Peyer's patch (tissue), 4 donors: Measurements from ENCODE around the gene GARIN5A. TPM values are rescaled to one million over a fixed set of nuclear protein-coding genes. Genes with fewer than 3 reads are reported as not detected.
A peak's percentile ranks its signal among the peaks of the same experiment; 100 is the strongest.

Experiments used
- DNase-seq, 3 donors: peaks; one replicate each; pipeline ENCODE4 v3.0.0-alpha.2; 2017 to 2019
- H3K27ac ChIP-seq, 4 donors: fragments of 200-600 bp; sonication (generic); one replicate each; pipeline ENCODE4 v1.5.1; 2016 to 2019
- H3K27me3 ChIP-seq, 2 donors: fragments of 200-600 bp; sonication (generic); one replicate each; pipeline ENCODE4 v1.5.1; 2019
- H3K36me3 ChIP-seq, 3 donors: fragments of 200-600 bp; sonication (generic); one replicate each; pipeline ENCODE4 v1.5.1; 2016 to 2019
- H3K4me1 ChIP-seq, 4 donors: fragments of 200-600 bp; sonication (generic); one replicate each; pipeline ENCODE4 v1.5.1; 2016 to 2019
- H3K4me3 ChIP-seq, 4 donors: fragments of 200-600 bp; sonication (generic); 1 replicate in 3 of 4; 2 replicates in 1 of 4; pipeline ENCODE4 v1.5.1; 2016 to 2019; ENCODE audit warnings: mild to moderate bottlenecking in 1 of 4
- H3K9me3 ChIP-seq, 4 donors: fragments of 200-600 bp; sonication (generic); one replicate each; pipeline ENCODE4 v1.5.1; 2016 to 2019; ENCODE audit warnings: mild to moderate bottlenecking in 1 of 4
- CTCF ChIP-seq, 6 experiments: fragments of 450-650 bp in 4 of 6; fragments of 200-600 bp in 2 of 6; sonication (generic) in 1 of 6; IDR thresholded peaks; one replicate each; pipeline ENCODE4 v1.5.1; 2017 to 2019; ENCODE audit warnings: antibody characterized with exemption in 6 of 6, mild to moderate bottlenecking in 3 of 6, moderate library complexity in 1 of 6
- POLR2A ChIP-seq, 2 donors: fragments of 450-650 bp; IDR thresholded peaks; one replicate each; pipeline ENCODE4 v1.5.1; 2017; ENCODE audit warnings: antibody characterized with exemption in 2 of 2, mild to moderate bottlenecking in 2 of 2, moderate library complexity in 2 of 2
- total RNA-seq, 4 donors: library from RNA; depleted of rRNA; stranded (reverse); fragments of >200 nt; gene quantifications; one replicate each; pipeline ENCODE4 v1.1.0, GENCODE V29; 2016

The GARIN5A gene
- total RNA-seq, 4 donors from 2014 or later, result 2.0 to 2.5 TPM; not detected in 2

- Histone ChIP-seq H3K9me3 (no peaks in the 10 kb centered on the region), H3K27ac (peak overlapping the region; percentile 18 to 81 (median 52)), H3K36me3 (no peaks in the 10 kb centered on the region), H3K4me1 (peaks cover 0 to 19% (median 15%) of the 10 kb centered on the region in 4 donors), H3K4me3 (peak overlapping the region in 2 of 4 donors; percentile 35 to 36), H3K27me3 (peaks cover 0 to 10% of the 10 kb centered on the region in 2 donors)
- TF ChIP-seq CTCF (IDR thresholded peaks at IDR 0.05) (no peak), POLR2A (IDR thresholded peaks at IDR 0.05) (no peak)
- DNase-seq, result peak; percentile 77 to 92 (median 86)
Measured at GRCh38 chr19:50427997-50428425, 48.6 kb downstream of the GARIN5A start.

- Histone ChIP-seq H3K36me3 (no peaks in the 10 kb centered on the region), H3K27me3 (peaks cover 0 to 4% of the 10 kb centered on the region in 2 donors), H3K4me3 (peak overlapping the region in 2 of 4 donors; percentile 35 to 36), H3K4me1 (peaks cover 0 to 13% (median 10%) of the 10 kb centered on the region in 4 donors), H3K9me3 (no peaks in the 10 kb centered on the region), H3K27ac (peak overlapping the region in 2 of 4 donors; percentile 59 to 81)
- TF ChIP-seq CTCF (IDR thresholded peaks at IDR 0.05) (no peak), POLR2A (IDR thresholded peaks at IDR 0.05) (no peak)
- no peak for DNase-seq
Measured at GRCh38 chr19:50427318-50427925, 49.2 kb downstream of the GARIN5A start.

- DNase-seq, result no peak
- Histone ChIP-seq H3K9me3 (no peaks in the 10 kb centered on the region), H3K36me3 (no peaks in the 10 kb centered on the region), H3K27me3 (no peaks in the 10 kb centered on the region), H3K4me1 (peaks cover 0 to 4% (median 0%) of the 10 kb centered on the region in 4 donors), H3K4me3 (no peak overlapping the region), H3K27ac (no peak overlapping the region)
- TF ChIP-seq POLR2A (IDR thresholded peaks at IDR 0.05), result no peak
Measured at GRCh38 chr19:50425581-50425980, 51.1 kb downstream of the GARIN5A start.

- Histone ChIP-seq H3K9me3 (no peaks in the 10 kb centered on the region), H3K27me3 (peaks cover 0 to 3% of the 10 kb centered on the region in 2 donors), H3K36me3 (no peaks in the 10 kb centered on the region), H3K4me3 (no peak overlapping the region), H3K27ac (no peak overlapping the region), H3K4me1 (peaks cover 0 to 4% (median 0%) of the 10 kb centered on the region in 4 donors)
- TF ChIP-seq CTCF (IDR thresholded peaks at IDR 0.05) (no peak), POLR2A (IDR thresholded peaks at IDR 0.05) (no peak)
- no peak for DNase-seq
Measured at GRCh38 chr19:50423279-50424113, 53.2 kb downstream of the GARIN5A start.

GRCh38 chr19:50422397-50423278, 54.0 kb downstream of the GARIN5A start:
- H3K36me3 ChIP-seq, result no peaks in the 10 kb centered on the region
- H3K4me3 ChIP-seq, result peak overlapping the region in 1 of 4 donors; percentile 12
- H3K9me3 ChIP-seq, result no peaks in the 10 kb centered on the region
- H3K4me1 ChIP-seq, result peaks cover 0 to 4% (median 0%) of the 10 kb centered on the region in 4 donors
- H3K27ac ChIP-seq, result peak overlapping the region in 1 of 4 donors; percentile 88
- DNase-seq, result peak in 1 of 3 donors; percentile 50
- peaks cover 0 to 4% of the 10 kb centered on the region in 2 donors for H3K27me3 ChIP-seq
- TF ChIP-seq POLR2A (IDR thresholded peaks at IDR 0.05) (no peak), CTCF (IDR thresholded peaks at IDR 0.05) (no peak)
